Measurements from ENCODE around the gene CDC25B. TPM values are rescaled to one million over a fixed set of nuclear protein-coding genes. Genes with fewer than 3 reads are reported as not detected.

CDC25B gene
- total and polyA plus RNA-seq, 4 experiments from 2014 or later: 25.9 to 420 (median 233) TPM

GRCh38 chr20:3777716-3778629 is 18.1 kb upstream of the CDC25B start:
- Mint-ChIP-seq H3K4me1 (peaks cover 18 to 50% (median 31%) of the 10 kb centered on the region in 4 donors), H3K9me3 (peaks cover 0 to 2% (median 0%) of the 10 kb centered on the region in 8 donors), H3K27me3 (peaks cover 1 to 2% of the 10 kb centered on the region in 2 donors), H3K4me3 (peak overlapping the region; percentile 63 to 86 (median 80)), H3K27ac (peak overlapping the region in 3 of 7 donors; percentile 29 to 82 (median 51)), H3K36me3 (no peaks in the 10 kb centered on the region)
- ChIA-PET CTCF (ENCODE audit: partially characterized antibody) (interaction anchor here (1.2 to 3.9 kb wide), 6 partner anchors 10 to 307 kb away, joined by 3 to 22 read pairs (median 6); partner anchors contain the start of genes ADISSP and AP5S1), POLR2A (ENCODE audit: partially characterized antibody) (interaction anchor here (1.2 to 3.9 kb wide), 9 partner anchors 8 to 42 kb away, joined by 3 to 41 read pairs (median 7); partner anchors contain the start of genes ADISSP, AP5S1, CDC25B and CENPB)
- Histone ChIP-seq H3K36me3 (ENCODE audit: insufficient read depth, low read length) (no peaks in the 10 kb centered on the region), H3K27ac (ENCODE audit: low read depth, low read length) (peak overlapping the region; percentile 4), H3K9me3 (ENCODE audit: control insufficient read depth in 1 of 2, low read length in 2 of 2) (no peaks in the 10 kb centered on the region), H3K4me1 (ENCODE audit: insufficient read depth, low read length) (peaks cover 36% of the 10 kb centered on the region), H3K4me3 (ENCODE audit: low read length in 2 of 2) (peak overlapping the region; percentile 42 to 57), H3K27me3 (ENCODE audit: insufficient read depth, low read length) (no peaks in the 10 kb centered on the region)
- intact Hi-C loops (cut with micrococcal nuclease): no loop called here
- peak in 2 of 5 donors; percentile 28 to 55 for DNase-seq

DNA sequence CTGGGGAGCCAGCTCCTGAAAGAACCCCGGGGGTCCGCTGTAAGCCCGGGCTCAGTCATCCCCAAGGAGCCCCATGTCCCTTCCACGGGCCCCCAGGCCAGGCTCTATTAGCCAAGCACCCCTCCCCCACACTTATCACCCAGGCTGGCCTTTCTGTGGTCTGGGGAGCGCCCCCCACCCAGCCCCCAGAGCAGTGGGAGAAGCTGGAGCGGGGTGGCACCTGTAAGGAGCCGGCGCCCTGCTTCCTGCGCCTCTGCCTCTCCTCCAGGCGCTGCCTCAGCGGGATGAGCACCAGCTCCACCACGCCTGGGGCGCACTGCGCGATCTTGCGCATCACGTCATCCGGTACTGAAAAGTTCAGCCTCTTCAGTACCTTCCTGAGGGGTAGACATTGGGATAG is 17.1 kb upstream of the CDC25B start:
- Histone ChIP-seq H3K36me3 (ENCODE audit: insufficient read depth, low read length) (no peaks in the 10 kb centered on the region), H3K4me1 (ENCODE audit: insufficient read depth, low read length) (peaks cover 36% of the 10 kb centered on the region), H3K9me3 (ENCODE audit: control insufficient read depth in 1 of 2, low read length in 2 of 2) (no peaks in the 10 kb centered on the region), H3K27me3 (ENCODE audit: insufficient read depth, low read length) (no peaks in the 10 kb centered on the region), H3K27ac (ENCODE audit: low read depth, low read length) (no peak overlapping the region), H3K4me3 (ENCODE audit: low read length in 2 of 2) (no peak overlapping the region)
- Mint-ChIP-seq H3K27me3 (peaks cover 1 to 2% of the 10 kb centered on the region in 2 donors), H3K4me1 (peaks cover 18 to 50% (median 36%) of the 10 kb centered on the region in 4 donors), H3K9me3 (peaks cover 0 to 2% (median 0%) of the 10 kb centered on the region in 8 donors), H3K27ac (no peak overlapping the region), H3K36me3 (no peaks in the 10 kb centered on the region), H3K4me3 (peak overlapping the region; percentile 21 to 86 (median 47))
- ChIA-PET POLR2A (ENCODE audit: partially characterized antibody) (interaction anchor here (1.2 to 3.9 kb wide), 6 partner anchors 8 to 41 kb away, joined by 3 to 41 read pairs (median 6); partner anchors contain the start of genes ADISSP, AP5S1 and CENPB), CTCF (ENCODE audit: partially characterized antibody) (interaction anchor here (1.2 to 3.9 kb wide), 5 partner anchors 11 to 306 kb away, joined by 3 to 22 read pairs (median 4); partner anchors contain the start of genes ADISSP and AP5S1)
- no peak for DNase-seq
- intact Hi-C loops (cut with micrococcal nuclease): no loop called here

GRCh38 chr20:3781153-3781910 is 14.8 kb upstream of the CDC25B start, which contains the start of gene SPEF1:
Gene SPEF1 (minus strand): TSS chr20:3781448. CDS start chr20:3781287, 161 bp downstream.
- H3K9me3 Mint-ChIP-seq: no peaks in the 10 kb centered on the region
- peaks cover 1% of the 10 kb centered on the region in 2 donors for H3K27me3 Mint-ChIP-seq
- peak within 1 kb of the TSS in 1 of 2 donors; percentile 18 for H3K4me3 ChIP-seq (ENCODE audit: low read length in 2 of 2)
- intact Hi-C loops (cut with micrococcal nuclease): loop anchor here (1.0 kb wide), 2 partner anchors 13 to 28 kb away; no protein-coding TSS in a partner anchor
- H3K9me3 ChIP-seq (ENCODE audit: control insufficient read depth in 1 of 2, low read length in 2 of 2): no peaks in the 10 kb centered on the region
- peaks cover 26 to 61% (median 43%) of the 10 kb centered on the region in 4 donors for H3K4me1 Mint-ChIP-seq
- CTCF ChIA-PET (ENCODE audit: partially characterized antibody): interaction anchor here (1.0 kb wide), 2 partner anchors 13 to 73 kb away, joined by 4 to 7 read pairs; partner anchors contain the start of gene ADISSP
- H3K27ac Mint-ChIP-seq: peak within 1 kb of the TSS; percentile 5 to 91 (median 78)
- POLR2A ChIA-PET (ENCODE audit: partially characterized antibody): interaction anchor here (1.3 to 1.8 kb wide), 4 partner anchors 9 to 39 kb away, joined by 3 to 19 read pairs (median 13); partner anchors contain the start of genes ADISSP, AP5S1 and CDC25B
- no peaks in the 10 kb centered on the region for H3K36me3 ChIP-seq (ENCODE audit: insufficient read depth, low read length)
- H3K4me3 Mint-ChIP-seq: peak within 1 kb of the TSS; percentile 35 to 82 (median 78)
- H3K4me1 ChIP-seq (ENCODE audit: insufficient read depth, low read length): peaks cover 52% of the 10 kb centered on the region
- DNase-seq: peak; percentile 57 to 67 (median 64)
- H3K27ac ChIP-seq (ENCODE audit: low read depth, low read length): peak within 1 kb of the TSS; percentile 31
- no peaks in the 10 kb centered on the region for H3K27me3 ChIP-seq (ENCODE audit: insufficient read depth, low read length)
- H3K36me3 Mint-ChIP-seq: peaks cover 0 to 4% of the 10 kb centered on the region in 2 donors

- DNase-seq: no peak
- H3K27me3 Mint-ChIP-seq: peaks cover 0 to 1% of the 10 kb centered on the region in 2 donors
- intact Hi-C loops (cut with micrococcal nuclease): no loop called here
- Histone ChIP-seq H3K27ac (ENCODE audit: low read depth, low read length) (no peak overlapping the region), H3K4me1 (ENCODE audit: insufficient read depth, low read length) (peaks cover 53% of the 10 kb centered on the region), H3K27me3 (ENCODE audit: insufficient read depth, low read length) (no peaks in the 10 kb centered on the region), H3K4me3 (ENCODE audit: low read length in 2 of 2) (no peak overlapping the region), H3K9me3 (ENCODE audit: control insufficient read depth in 1 of 2, low read length in 2 of 2) (no peaks in the 10 kb centered on the region), H3K36me3 (ENCODE audit: insufficient read depth, low read length) (no peaks in the 10 kb centered on the region)
- H3K27ac Mint-ChIP-seq: peak overlapping the region in 5 of 7 donors; percentile 5 to 73 (median 48)
- H3K36me3 Mint-ChIP-seq: peaks cover 0 to 4% of the 10 kb centered on the region in 2 donors
- CTCF ChIA-PET (ENCODE audit: partially characterized antibody): no interaction called here
- POLR2A ChIA-PET (ENCODE audit: partially characterized antibody): interaction anchor here (10.0 kb wide), 1 partner anchor 38 kb away, joined by 180 read pairs; the partner anchor contains the start of gene AP5S1
- no peaks in the 10 kb centered on the region for H3K9me3 Mint-ChIP-seq
- H3K4me1 Mint-ChIP-seq: peaks cover 24 to 60% (median 40%) of the 10 kb centered on the region in 4 donors
- peak overlapping the region in 2 of 8 donors; percentile 3 to 35 for H3K4me3 Mint-ChIP-seq
Observed at GRCh38 chr20:3782597-3782996, 13.5 kb upstream of the CDC25B start.

- peak overlapping the region in 4 of 8 donors; percentile 19 to 52 (median 40) for H3K4me3 Mint-ChIP-seq
- no peaks in the 10 kb centered on the region for H3K9me3 Mint-ChIP-seq
- DNase-seq: no peak
- Histone ChIP-seq H3K4me1 (ENCODE audit: insufficient read depth, low read length) (peaks cover 53% of the 10 kb centered on the region), H3K27me3 (ENCODE audit: insufficient read depth, low read length) (no peaks in the 10 kb centered on the region), H3K27ac (ENCODE audit: low read depth, low read length) (no peak overlapping the region), H3K36me3 (ENCODE audit: insufficient read depth, low read length) (no peaks in the 10 kb centered on the region), H3K9me3 (ENCODE audit: control insufficient read depth in 1 of 2, low read length in 2 of 2) (no peaks in the 10 kb centered on the region), H3K4me3 (ENCODE audit: low read length in 2 of 2) (no peak overlapping the region)
- ChIA-PET POLR2A (ENCODE audit: partially characterized antibody) (interaction anchor here (1.7 to 10.0 kb wide), 2 partner anchors 38 to 72 kb away, joined by 5 to 180 read pairs; partner anchors contain the start of gene AP5S1), CTCF (ENCODE audit: partially characterized antibody) (no interaction called here)
- peaks cover 0 to 1% of the 10 kb centered on the region in 2 donors for H3K27me3 Mint-ChIP-seq
- peaks cover 25 to 62% (median 43%) of the 10 kb centered on the region in 4 donors for H3K4me1 Mint-ChIP-seq
- peaks cover 0 to 4% of the 10 kb centered on the region in 2 donors for H3K36me3 Mint-ChIP-seq
- H3K27ac Mint-ChIP-seq: peak overlapping the region in 4 of 7 donors; percentile 5 to 91 (median 60)
- intact Hi-C loops (cut with micrococcal nuclease): no loop called here
Observed at GRCh38 chr20:3783068-3783489, 13.0 kb upstream of the CDC25B start.

GRCh38 chr20:3783511-3784195 is 12.5 kb upstream of the CDC25B start:
- Mint-ChIP-seq H3K27ac (peak overlapping the region in 5 of 7 donors; percentile 5 to 91 (median 34)), H3K4me3 (peak overlapping the region in 4 of 8 donors; percentile 19 to 52 (median 40)), H3K27me3 (peaks cover 0 to 1% of the 10 kb centered on the region in 2 donors), H3K4me1 (peaks cover 26 to 62% (median 46%) of the 10 kb centered on the region in 4 donors), H3K9me3 (no peaks in the 10 kb centered on the region), H3K36me3 (peaks cover 0 to 4% of the 10 kb centered on the region in 2 donors)
- ChIA-PET POLR2A (ENCODE audit: partially characterized antibody) (interaction anchor here (0.8 to 10.0 kb wide), 4 partner anchors 15 to 71 kb away, joined by 3 to 180 read pairs (median 27); partner anchors contain the start of genes ADISSP and AP5S1), CTCF (ENCODE audit: partially characterized antibody) (interaction anchor here (4.7 kb wide), 1 partner anchor 16 kb away, joined by 27 read pairs; the partner anchor contains the start of gene ADISSP)
- H3K27me3 ChIP-seq (ENCODE audit: insufficient read depth, low read length): no peaks in the 10 kb centered on the region
- H3K4me3 ChIP-seq (ENCODE audit: low read length in 2 of 2): no peak overlapping the region
- H3K9me3 ChIP-seq (ENCODE audit: control insufficient read depth in 1 of 2, low read length in 2 of 2): no peaks in the 10 kb centered on the region
- no peaks in the 10 kb centered on the region for H3K36me3 ChIP-seq (ENCODE audit: insufficient read depth, low read length)
- intact Hi-C loops (cut with micrococcal nuclease): no loop called here
- H3K27ac ChIP-seq (ENCODE audit: low read depth, low read length): no peak overlapping the region
- H3K4me1 ChIP-seq (ENCODE audit: insufficient read depth, low read length): peaks cover 50% of the 10 kb centered on the region
- DNase-seq: no peak

Measured in CD4-positive, alpha-beta memory T cell (primary cell).